A549 (cell line): ENCODE results near the gene FAM50B. TPM values are rescaled to one million over a fixed set of nuclear protein-coding genes. Genes with fewer than 3 reads are reported as not detected.
A peak's percentile ranks its signal among the peaks of the same experiment; 100 is the strongest.

Experiments
- ATAC-seq, 2 experiments: fragments of 200-7000 bp in 1 of 2; fragments of >200 bp in 1 of 2; cut with Nextera tagmentation in 1 of 2; cut with Tn5 transposase in 1 of 2; 3 replicates each; pipeline versions ENCODE4 v1.8.0 to v1.9.1; 2018 to 2020; ENCODE audit warnings: mild to moderate bottlenecking in 1 of 2, moderate library complexity in 1 of 2
- CTCF ChIA-PET: fragments of 300-600 bp; sonication (Branson Sonifier 250); formaldehyde crosslinking; extraction: SDS; loops from one replicate; lab custom pipeline; 2021; ENCODE audit warnings: antibody characterized with exemption, inconsistent platforms; lab: Yijun Ruan, JAX
- POLR2A ChIA-PET: fragments of 350-600 bp; formaldehyde crosslinking; extraction: SDS; loops from one replicate; lab custom pipeline; 2021; ENCODE audit warnings: antibody characterized with exemption, inconsistent platforms; lab: Yijun Ruan, JAX
- DNase-seq, 2 experiments: peaks; one replicate each; pipeline versions ENCODE4 v3.0.0 to v3.0.0-alpha.2; 2011 to 2016; ENCODE audit warnings: low read depth in 1 of 2, low spot score in 1 of 2
- FAIRE-seq: peaks from 2 replicates; lab custom pipeline; 2011; peaks lifted over from hg19 to GRCh38; lab: Jason Lieb, UNC
- H3K27ac ChIP-seq, 2 experiments: fragments of >200 bp; sonication (Bioruptor Twin); formaldehyde crosslinking; 3 replicates each; pipeline ENCODE4 v1.5.1; 2016 to 2017
- H3K4me1 ChIP-seq: fragments of >200 bp; sonication (Bioruptor Twin); formaldehyde crosslinking; 3 replicates; pipeline ENCODE4 v1.6.1; 2016
- H3K4me2 ChIP-seq: fragments of >200 bp; sonication (Bioruptor Twin); formaldehyde crosslinking; 3 replicates; pipeline ENCODE4 v1.6.1; 2016
- H3K4me3 ChIP-seq: fragments of >200 bp; sonication (Bioruptor Twin); formaldehyde crosslinking; 3 replicates; pipeline ENCODE4 v1.5.1; 2016
- H3K9me3 ChIP-seq: fragments of >200 bp; sonication (Bioruptor Twin); formaldehyde crosslinking; 3 replicates; pipeline ENCODE4 v1.6.1; 2016
- BHLHE40 ChIP-seq: IDR thresholded peaks from 2 replicates; pipeline ENCODE4 v1.6.1; 2012; ENCODE audit warnings: low read depth, low read length, inconsistent platforms
- CEBPB ChIP-seq, 2 experiments: fragments of >200 bp in 1 of 2; sonication (Bioruptor Twin) in 1 of 2; formaldehyde crosslinking in 1 of 2; IDR thresholded peaks; 2 replicates each; pipeline ENCODE4 v1.6.1; 2012 to 2016
- CHD4 ChIP-seq: fragments of 200-600 bp; sonication (generic); IDR thresholded peaks from 2 replicates; pipeline ENCODE4 v1.6.1; 2016; ENCODE audit warnings: antibody characterized with exemption, mild to moderate bottlenecking, borderline replicate concordance
- E2F6 ChIP-seq: IDR thresholded peaks from 2 replicates; pipeline ENCODE4 v1.6.1; 2012; ENCODE audit warnings: low read depth, borderline replicate concordance
- EHF ChIP-seq: fragments of 250-450 bp; sonication (Bioruptor Pico); IDR thresholded peaks from 2 replicates; pipeline ENCODE4 v1.5.0; 2020; ENCODE audit warnings: mild to moderate bottlenecking
- ESRRA ChIP-seq: fragments of 150-350 bp; IDR thresholded peaks from 2 replicates; pipeline ENCODE4 v1.6.1; 2014; ENCODE audit warnings: mild to moderate bottlenecking, low read length, borderline replicate concordance
- HOXA7 ChIP-seq: fragments of 250-450 bp; sonication (Bioruptor Pico); IDR thresholded peaks from 2 replicates; pipeline ENCODE4 v1.5.0; 2020; ENCODE audit warnings: mild to moderate bottlenecking, moderate library complexity
- HOXB5 ChIP-seq: fragments of 250-450 bp; sonication (Bioruptor Pico); IDR thresholded peaks from 2 replicates; pipeline ENCODE4 v1.5.0; 2020; ENCODE audit warnings: mild to moderate bottlenecking, moderate library complexity
- JUN ChIP-seq, 2 experiments: fragments of >200 bp; sonication (Bioruptor Twin); formaldehyde crosslinking; IDR thresholded peaks; 2 replicates in 1 of 2; 3 replicates in 1 of 2; pipeline ENCODE4 v1.6.1; 2016 to 2017
- MAFK ChIP-seq: fragments of 450-650 bp; IDR thresholded peaks from 2 replicates; pipeline ENCODE4 v1.6.1; 2014; ENCODE audit not compliant: partially characterized antibody
- SREBF2 ChIP-seq: fragments of 450-650 bp; IDR thresholded peaks from 2 replicates; pipeline ENCODE4 v1.6.1; 2014; ENCODE audit warnings: mild to moderate bottlenecking, moderate library complexity
- TFCP2L1 ChIP-seq: fragments of 250-450 bp; sonication (Bioruptor Pico); IDR thresholded peaks from 2 replicates; pipeline ENCODE4 v1.5.0; 2021; ENCODE audit warnings: mild to moderate bottlenecking
- ZSCAN20 ChIP-seq: fragments of 250-450 bp; sonication (Bioruptor Pico); IDR thresholded peaks from 2 replicates; pipeline ENCODE4 v1.8.0; 2022; ENCODE audit warnings: mild to moderate bottlenecking, moderate library complexity
- WGBS: methylation state at CpG from one replicate; pipeline ENCODE4 v1.1.6; 2017; ENCODE audit errors: missing lambda C conversion rate; 5-methylcytosine and 5-hydroxymethylcytosine counted together
- polyA plus RNA-seq, 4 experiments: library from polyadenylated mRNA; depleted of rRNA in 3 of 4; stranded (reverse); fragments of >200 nt; fragmentation: RNase III in 1 of 4; extraction: RNeasy Plus Mini Kit Qiagen cat#74134 plus additional on column Dnase treatment in 1 of 4; gene quantifications; 2 replicates in 3 of 4; 3 replicates in 1 of 4; pipeline ENCODE4 v1.2.3, GENCODE V29; 2011 to 2017

FAM50B gene
- polyA plus RNA-seq, 2 of the 4 experiments (the other 2 are of a cell fraction): 5.1 to 6.4 TPM

GRCh38 chr6:3841066-3841454, 8.1 kb upstream of the FAM50B start:
- 43% methylated on average over 6 of the region's 6 CpGs for WGBS
- CTCF ChIA-PET: interaction anchor here (0.7 to 2.0 kb wide), 9 partner anchors 8 to 138 kb away, joined by 3 to 10 read pairs (median 3); partner anchors contain the start of gene FAM50B
- TF ChIP-seq BHLHE40 (no peak), MAFK (peak; percentile 47), CEBPB (IDR thresholded peaks at IDR 0.05) (peak; percentile 32 to 72; a peak in 3 of 4 replicates), HOXB5 (CRISPR knock-in tag) (no peak), ESRRA (no peak)
- TF ChIP-seq, all 56 proteins: peak for 2
- ATAC-seq: peak; percentile 34 to 37; a peak in 2 of 6 replicates
- Histone ChIP-seq H3K4me2 (peak overlapping the region; percentile 54), H3K4me1 (peaks cover 38% of the 10 kb centered on the region), H3K9me3 (no peaks in the 10 kb centered on the region), H3K27ac (peak overlapping the region; percentile 40 to 48; a peak in 4 of 6 replicates), H3K4me3 (no peak overlapping the region)
- POLR2A ChIA-PET: no interaction called here
- no peak for DNase-seq
- no peak for FAIRE-seq

GRCh38 chr6:3841711-3842565, 7.2 kb upstream of the FAM50B start:
- Histone ChIP-seq H3K27ac (peak overlapping the region; percentile 40 to 48; a peak in 4 of 6 replicates), H3K9me3 (no peaks in the 10 kb centered on the region), H3K4me1 (peaks cover 38% of the 10 kb centered on the region), H3K4me2 (peak overlapping the region; percentile 54), H3K4me3 (no peak overlapping the region)
- POLR2A ChIA-PET: no interaction called here
- WGBS: 85% methylated on average over 7 of the region's 9 CpGs
- FAIRE-seq (no peak), DNase-seq (peak in 1 of 2 experiments; percentile 14), ATAC-seq (peak; percentile 43 to 73; a peak in 4 of 6 replicates)
- TF ChIP-seq CHD4 (no peak), JUN (IDR thresholded peaks at IDR 0.05) (no peak), E2F6 (no peak)
- CTCF ChIA-PET: interaction anchor here (1.0 to 2.0 kb wide), 10 partner anchors 7 to 167 kb away, joined by 3 to 10 read pairs (median 4); partner anchors contain the start of gene FAM50B

- peaks cover 38% of the 10 kb centered on the region for H3K4me1 ChIP-seq
- no peak overlapping the region for H3K4me3 ChIP-seq
- WGBS: 63% methylated on average over 9 of the region's 9 CpGs
- FAIRE-seq: no peak
- no peak for TF ChIP-seq JUN (IDR thresholded peaks at IDR 0.05)
- TF ChIP-seq SREBF2: no peak
- TF ChIP-seq, all 56 proteins: peak for 0
- ChIA-PET CTCF (interaction anchor here (1.2 kb wide), 1 partner anchor 10 kb away, joined by 4 read pairs; no protein-coding TSS in a partner anchor), POLR2A (no interaction called here)
- DNase-seq (no peak), ATAC-seq (no peak)
- H3K27ac ChIP-seq: 0 out of 6 replicates have a peak overlapping the region, but pooled peaks of 1 of the 2 experiments have one; percentile 0
- no peaks in the 10 kb centered on the region for H3K9me3 ChIP-seq
- H3K4me2 ChIP-seq: peak overlapping the region; percentile 24; the same call in 2 of the 3 replicates
Measured at GRCh38 chr6:3843379-3844096, 5.6 kb upstream of the FAM50B start.

DNA sequence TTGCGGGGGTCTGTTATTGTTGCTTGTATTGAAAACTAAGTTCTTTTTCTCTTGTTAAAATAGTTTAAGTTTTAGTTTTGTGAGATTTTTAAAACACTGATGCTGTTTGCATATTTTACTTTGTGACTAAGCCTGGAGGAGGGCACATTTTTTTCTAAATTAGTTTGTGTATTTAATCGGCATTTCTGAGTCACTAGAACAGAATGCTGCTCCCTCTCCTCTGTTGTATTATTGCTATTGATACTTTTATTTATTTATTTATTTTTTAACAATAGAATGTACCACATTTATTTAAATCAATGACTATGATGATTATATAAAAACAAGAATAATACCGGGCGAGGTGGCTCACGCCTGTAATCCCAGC, 5.1 kb upstream of the FAM50B start:
- Histone ChIP-seq H3K4me1 (peaks cover 38% of the 10 kb centered on the region), H3K4me3 (no peak overlapping the region), H3K27ac (no peak overlapping the region), H3K4me2 (peak overlapping the region; percentile 24; the same call in 1 of the 3 replicates), H3K9me3 (no peaks in the 10 kb centered on the region)
- 72% methylated on average over 5 of the region's 5 CpGs for WGBS
- ATAC-seq (no peak), DNase-seq (no peak), FAIRE-seq (no peak)
- POLR2A ChIA-PET: no interaction called here
- TF ChIP-seq JUN (IDR thresholded peaks at IDR 0.05) (no peak), TFCP2L1 (CRISPR knock-in tag) (no peak), ZSCAN20 (no peak), EHF (CRISPR knock-in tag) (no peak), HOXA7 (no peak)
- CTCF ChIA-PET: no interaction called here
